ENCODE data around the gene TMC1. TPM values are rescaled to one million over a fixed set of nuclear protein-coding genes. Genes with fewer than 3 reads are reported as not detected.

The TMC1 gene
- total and polyA plus RNA-seq, 10 of the 15 experiments (the other 5 are each of a cell fraction or from before 2014, with no cell fraction given), result 0.06 to 0.94 (median 0.40) TPM; not detected in 1

DNA sequence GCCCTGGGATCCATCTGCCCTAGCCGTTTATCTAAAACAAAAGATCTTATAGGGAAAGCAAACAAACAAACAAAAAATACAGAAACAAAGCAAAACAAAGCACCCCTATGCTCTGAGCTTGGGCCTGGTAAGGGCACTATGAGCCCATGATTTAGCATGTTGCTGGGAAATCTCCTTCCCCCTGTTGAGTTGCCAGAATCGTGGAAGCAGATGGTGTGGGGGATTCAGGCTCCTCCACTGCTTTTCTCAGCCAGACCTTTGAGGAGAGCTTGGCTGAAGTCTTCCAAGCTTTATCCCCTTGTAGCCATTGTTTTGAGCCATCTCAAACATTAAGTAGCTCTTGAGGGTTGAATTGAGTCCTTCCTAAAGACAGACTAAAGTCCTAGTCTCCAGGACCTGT, 29.9 kb downstream of the TMC1 start:
- ChIA-PET RAD21 (ENCODE audit: unreplicated experiment) (no interaction called here), SMC1A (ENCODE audit: uncharacterized antibody, unreplicated experiment) (no interaction called here), POLR2A (interaction anchor here (0.7 kb wide), 1 partner anchor 416 kb away, joined by 5 read pairs; no protein-coding TSS in a partner anchor), CTCF (interaction anchor here (1.0 to 1.4 kb wide), 2 partner anchors 13 to 21 kb away, joined by 3 to 4 read pairs; no protein-coding TSS in a partner anchor)
- no peaks in the 10 kb centered on the region for H3K27me3 ChIP-seq (replicated peaks in 1 of 2; ENCODE audit: control insufficient read depth in 2 of 2, insufficient read depth in 2 of 2, low read length in 1 of 2)
- intact Hi-C loops (cut with micrococcal nuclease; ENCODE audit: unreplicated experiment) (no loop called here), in situ Hi-C loops (cut with MboI) (no loop called here)
- H3K79me2 ChIP-seq (ENCODE audit: control insufficient read depth, insufficient read depth, low read length), result no peaks in the 10 kb centered on the region
- H3K9me3 ChIP-seq (replicated peaks; ENCODE audit: control insufficient read depth, insufficient read depth, low read length), result no peaks in the 10 kb centered on the region
- H3K36me3 ChIP-seq (ENCODE audit: control insufficient read depth in 2 of 2, insufficient read depth in 2 of 2, low read length in 1 of 2), result no peaks in the 10 kb centered on the region
- no peak for TF ChIP-seq FOXM1 (IDR thresholded peaks at IDR 0.05; ENCODE audit: low read depth, low read length)
- no peak for TF ChIP-seq BHLHE40 (IDR thresholded peaks at IDR 0.05; ENCODE audit: borderline replicate concordance in 1 of 2, low read depth in 2 of 2, low read length in 1 of 2)
- no peak for TF ChIP-seq FOS (IDR thresholded peaks at IDR 0.05; ENCODE audit: borderline replicate concordance, extremely low read depth, insufficient read length)
- no peak for TF ChIP-seq YY1 (IDR thresholded peaks at IDR 0.05; ENCODE audit: low read depth, low read length)
- TF ChIP-seq YBX1 (IDR thresholded peaks at IDR 0.05), result no peak
- TF ChIP-seq, protein P1, sequence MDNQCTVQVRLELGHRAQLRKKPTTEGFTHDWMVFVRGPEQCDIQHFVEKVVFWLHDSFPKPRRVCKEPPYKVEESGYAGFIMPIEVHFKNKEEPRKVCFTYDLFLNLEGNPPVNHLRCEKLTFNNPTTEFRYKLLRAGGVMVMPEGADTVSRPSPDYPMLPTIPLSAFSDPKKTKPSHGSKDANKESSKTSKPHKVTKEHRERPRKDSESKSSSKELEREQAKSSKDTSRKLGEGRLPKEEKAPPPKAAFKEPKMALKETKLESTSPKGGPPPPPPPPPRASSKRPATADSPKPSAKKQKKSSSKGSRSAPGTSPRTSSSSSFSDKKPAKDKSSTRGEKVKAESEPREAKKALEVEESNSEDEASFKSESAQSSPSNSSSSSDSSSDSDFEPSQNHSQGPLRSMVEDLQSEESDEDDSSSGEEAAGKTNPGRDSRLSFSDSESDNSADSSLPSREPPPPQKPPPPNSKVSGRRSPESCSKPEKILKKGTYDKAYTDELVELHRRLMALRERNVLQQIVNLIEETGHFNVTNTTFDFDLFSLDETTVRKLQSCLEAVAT (IDR thresholded peaks at IDR 0.05), result no peak
- TF ChIP-seq SIN3A (IDR thresholded peaks at IDR 0.05; ENCODE audit: low read depth, low read length), result no peak
- no peak for TF ChIP-seq STAT1 (conservative IDR thresholded peaks at IDR 0.05)
- no peak for TF ChIP-seq PRDM15 (CRISPR knock-in tag; IDR thresholded peaks at IDR 0.05)
- TF ChIP-seq, protein P2, sequence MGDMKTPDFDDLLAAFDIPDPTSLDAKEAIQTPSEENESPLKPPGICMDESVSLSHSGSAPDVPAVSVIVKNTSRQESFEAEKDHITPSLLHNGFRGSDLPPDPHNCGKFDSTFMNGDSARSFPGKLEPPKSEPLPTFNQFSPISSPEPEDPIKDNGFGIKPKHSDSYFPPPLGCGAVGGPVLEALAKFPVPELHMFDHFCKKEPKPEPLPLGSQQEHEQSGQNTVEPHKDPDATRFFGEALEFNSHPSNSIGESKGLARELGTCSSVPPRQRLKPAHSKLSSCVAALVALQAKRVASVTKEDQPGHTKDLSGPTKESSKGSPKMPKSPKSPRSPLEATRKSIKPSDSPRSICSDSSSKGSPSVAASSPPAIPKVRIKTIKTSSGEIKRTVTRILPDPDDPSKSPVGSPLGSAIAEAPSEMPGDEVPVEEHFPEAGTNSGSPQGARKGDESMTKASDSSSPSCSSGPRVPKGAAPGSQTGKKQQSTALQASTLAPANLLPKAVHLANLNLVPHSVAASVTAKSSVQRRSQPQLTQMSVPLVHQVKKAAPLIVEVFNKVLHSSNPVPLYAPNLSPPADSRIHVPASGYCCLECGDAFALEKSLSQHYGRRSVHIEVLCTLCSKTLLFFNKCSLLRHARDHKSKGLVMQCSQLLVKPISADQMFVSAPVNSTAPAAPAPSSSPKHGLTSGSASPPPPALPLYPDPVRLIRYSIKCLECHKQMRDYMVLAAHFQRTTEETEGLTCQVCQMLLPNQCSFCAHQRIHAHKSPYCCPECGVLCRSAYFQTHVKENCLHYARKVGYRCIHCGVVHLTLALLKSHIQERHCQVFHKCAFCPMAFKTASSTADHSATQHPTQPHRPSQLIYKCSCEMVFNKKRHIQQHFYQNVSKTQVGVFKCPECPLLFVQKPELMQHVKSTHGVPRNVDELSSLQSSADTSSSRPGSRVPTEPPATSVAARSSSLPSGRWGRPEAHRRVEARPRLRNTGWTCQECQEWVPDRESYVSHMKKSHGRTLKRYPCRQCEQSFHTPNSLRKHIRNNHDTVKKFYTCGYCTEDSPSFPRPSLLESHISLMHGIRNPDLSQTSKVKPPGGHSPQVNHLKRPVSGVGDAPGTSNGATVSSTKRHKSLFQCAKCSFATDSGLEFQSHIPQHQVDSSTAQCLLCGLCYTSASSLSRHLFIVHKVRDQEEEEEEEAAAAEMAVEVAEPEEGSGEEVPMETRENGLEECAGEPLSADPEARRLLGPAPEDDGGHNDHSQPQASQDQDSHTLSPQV (IDR thresholded peaks at IDR 0.05), result no peak
- FAIRE-seq, result no peak
- no peak for DNase-seq (ENCODE audit: low read depth, low spot score)
- no peak overlapping the region for H2AFZ ChIP-seq (ENCODE audit: control insufficient read depth, low read depth, low read length)
- H3K4me3 ChIP-seq, result no peak overlapping the region
- H3K9ac ChIP-seq (ENCODE audit: control insufficient read depth, insufficient read depth, low read length), result no peak overlapping the region
- no peak for ATAC-seq
- no peak overlapping the region for H3K27ac ChIP-seq (ENCODE audit: control insufficient read depth, insufficient read depth)
- no peaks in the 10 kb centered on the region for H4K20me1 ChIP-seq (ENCODE audit: control insufficient read depth, insufficient read depth)
- H3K4me2 ChIP-seq (ENCODE audit: control insufficient read depth, insufficient read depth), result no peak overlapping the region
- BruUV-seq (replicated peaks), result no TSS peak
- no peaks in the 10 kb centered on the region for H3K4me1 ChIP-seq (ENCODE audit: control insufficient read depth, insufficient read depth, low read length)
- WGBS (ENCODE audit: insufficient coverage, insufficient replicate concordance, low lambda C conversion rate, missing lambda C conversion rate), result 45% methylated on average over 2 of the region's 2 CpGs

Data from GM12878 (cell line).